Neutrophil (primary cell): ENCODE results near the gene URI1.

Experiments
- H3K27ac ChIP-seq: fragments of 200-600 bp; sonication (generic); 2 replicates; pipeline ENCODE4 v1.5.1; 2016; ENCODE audit warnings: mild to moderate bottlenecking, moderate library complexity
- H3K27me3 ChIP-seq: fragments of 200-600 bp; sonication (generic); 2 replicates; pipeline ENCODE4 v1.6.0; 2016; ENCODE audit warnings: mild to moderate bottlenecking
- H3K36me3 ChIP-seq: fragments of 200-600 bp; sonication (generic); 2 replicates; pipeline ENCODE4 v1.5.1; 2017
- H3K4me1 ChIP-seq, 2 experiments: fragments of 200-600 bp in 1 of 2; sonication (generic) in 1 of 2; 1 replicate in 1 of 2; 2 replicates in 1 of 2; pipeline versions ENCODE4 v1.5.1 to v1.6.1; 2013 to 2016; ENCODE audit warnings: low read depth in 1 of 2, low read length in 1 of 2, mild to moderate bottlenecking in 1 of 2, moderate library complexity in 1 of 2; ENCODE audit not compliant: control insufficient read depth in 1 of 2, insufficient read depth in 1 of 2
- H3K4me3 ChIP-seq, 2 experiments: fragments of 200-600 bp in 1 of 2; sonication (generic) in 1 of 2; 1 replicate in 1 of 2; 2 replicates in 1 of 2; pipeline ENCODE4 v1.5.1; 2013 to 2016; ENCODE audit warnings: low read depth in 1 of 2, low read length in 1 of 2, mild to moderate bottlenecking in 1 of 2, moderate library complexity in 1 of 2
- H3K9me3 ChIP-seq: fragments of 200-600 bp; sonication (generic); 2 replicates; pipeline ENCODE4 v1.5.1; 2016
- CTCF ChIP-seq: fragments of 200-600 bp; sonication (generic); IDR thresholded peaks from 2 replicates; pipeline ENCODE4 v1.5.1; 2016; ENCODE audit warnings: antibody characterized with exemption

Gene URI1

GRCh38 chr19:29966588-29967249 lies 24.7 kb downstream of the URI1 start:
- H3K27me3 ChIP-seq, result no peaks in the 10 kb centered on the region
- H3K4me3 ChIP-seq, result no peak overlapping the region
- H3K27ac ChIP-seq, result no peak overlapping the region
- peaks cover 21 to 25% of the 10 kb centered on the region in 2 experiments for H3K4me1 ChIP-seq
- no peak for TF ChIP-seq CTCF
- no peaks in the 10 kb centered on the region for H3K9me3 ChIP-seq
- no peaks in the 10 kb centered on the region for H3K36me3 ChIP-seq

- H3K36me3 ChIP-seq, result no peaks in the 10 kb centered on the region
- H3K27me3 ChIP-seq, result no peaks in the 10 kb centered on the region
- no peak overlapping the region for H3K4me3 ChIP-seq
- H3K27ac ChIP-seq, result peak overlapping the region; percentile 37
- no peaks in the 10 kb centered on the region for H3K9me3 ChIP-seq
- H3K4me1 ChIP-seq, result peaks cover 21 to 25% of the 10 kb centered on the region in 2 experiments
- TF ChIP-seq CTCF, result no peak
Measured at GRCh38 chr19:29967623-29968022, 25.6 kb downstream of the URI1 start.

- Histone ChIP-seq H3K27me3 (no peaks in the 10 kb centered on the region), H3K27ac (no peak overlapping the region), H3K36me3 (no peaks in the 10 kb centered on the region), H3K9me3 (no peaks in the 10 kb centered on the region), H3K4me1 (peaks cover 20 to 22% of the 10 kb centered on the region in 2 experiments), H3K4me3 (no peak overlapping the region)
- no peak for TF ChIP-seq CTCF
Measured at GRCh38 chr19:29969891-29970290, 27.9 kb downstream of the URI1 start.

GRCh38 chr19:29971002-29971401 lies 29.0 kb downstream of the URI1 start:
- H3K27ac ChIP-seq, result no peak overlapping the region
- no peaks in the 10 kb centered on the region for H3K27me3 ChIP-seq
- H3K4me3 ChIP-seq, result no peak overlapping the region
- no peaks in the 10 kb centered on the region for H3K9me3 ChIP-seq
- no peak for TF ChIP-seq CTCF
- H3K4me1 ChIP-seq, result peaks cover 15 to 18% of the 10 kb centered on the region in 2 experiments
- no peaks in the 10 kb centered on the region for H3K36me3 ChIP-seq

- Histone ChIP-seq H3K4me3 (no peak overlapping the region), H3K27ac (no peak overlapping the region), H3K27me3 (no peaks in the 10 kb centered on the region), H3K4me1 (peaks cover 15 to 18% of the 10 kb centered on the region in 2 experiments), H3K9me3 (no peaks in the 10 kb centered on the region), H3K36me3 (no peaks in the 10 kb centered on the region)
- no peak for TF ChIP-seq CTCF
Measured at GRCh38 chr19:29971648-29972047, 29.6 kb downstream of the URI1 start.
